D721Med (cell line): ENCODE data around the gene MELTF.

ENCODE experiments used
- DNase-seq: peaks from one replicate; pipeline ENCODE4 v3.0.0; 2011; ENCODE audit warnings: low spot score; ENCODE audit not compliant: insufficient read length
- FAIRE-seq: peaks from 2 replicates; lab custom pipeline; 2011; peaks lifted over from hg19 to GRCh38; lab: Jason Lieb, UNC
- TF ChIP-seq, protein P1 (sequence below): IDR thresholded peaks from 2 replicates; pipeline ENCODE4 v1.5.1; 2012; ENCODE audit warnings: mild to moderate bottlenecking, control low read depth; ENCODE audit not compliant: insufficient read depth; ENCODE audit errors: missing control alignments

MELTF gene

DNA sequence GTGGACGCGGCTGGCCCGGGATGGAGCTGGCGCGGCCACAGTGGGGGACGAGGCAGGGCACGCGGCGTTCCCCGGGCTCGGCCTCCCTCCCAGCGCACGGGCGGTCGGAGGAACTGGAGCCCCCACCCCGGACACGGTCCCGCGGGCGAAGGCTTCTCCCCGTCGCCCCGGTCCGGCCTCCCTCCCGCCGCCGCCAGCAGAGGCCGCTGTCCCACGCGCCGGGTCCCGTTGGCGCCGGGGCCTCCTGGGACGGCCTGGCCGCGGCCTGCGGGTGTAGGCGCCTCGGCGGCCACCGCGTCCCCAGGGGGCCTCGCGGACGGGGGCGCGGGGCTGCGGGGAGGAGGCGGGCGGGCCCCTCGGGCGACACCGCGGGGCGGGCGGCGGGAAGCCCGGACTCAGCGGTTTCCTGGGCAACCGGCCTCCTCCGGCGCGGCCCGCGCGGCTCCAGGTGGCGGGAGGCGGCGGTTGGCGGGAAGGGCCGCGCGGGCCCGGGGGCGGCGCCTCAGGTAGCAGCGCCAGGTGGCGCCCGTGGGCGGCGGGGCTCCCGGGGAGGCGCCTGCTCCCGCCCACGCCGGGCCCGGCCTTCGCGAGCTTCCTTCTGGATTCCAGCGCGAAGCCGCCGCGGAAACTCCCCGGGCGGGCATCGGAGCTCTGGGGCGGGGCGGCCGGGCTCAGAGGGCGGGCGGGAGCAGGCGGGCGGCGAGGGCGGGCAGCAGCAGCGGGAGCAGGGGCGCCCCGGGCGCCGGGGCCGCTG lies 26.7 kb downstream of the MELTF start:
- TF ChIP-seq, protein P1, sequence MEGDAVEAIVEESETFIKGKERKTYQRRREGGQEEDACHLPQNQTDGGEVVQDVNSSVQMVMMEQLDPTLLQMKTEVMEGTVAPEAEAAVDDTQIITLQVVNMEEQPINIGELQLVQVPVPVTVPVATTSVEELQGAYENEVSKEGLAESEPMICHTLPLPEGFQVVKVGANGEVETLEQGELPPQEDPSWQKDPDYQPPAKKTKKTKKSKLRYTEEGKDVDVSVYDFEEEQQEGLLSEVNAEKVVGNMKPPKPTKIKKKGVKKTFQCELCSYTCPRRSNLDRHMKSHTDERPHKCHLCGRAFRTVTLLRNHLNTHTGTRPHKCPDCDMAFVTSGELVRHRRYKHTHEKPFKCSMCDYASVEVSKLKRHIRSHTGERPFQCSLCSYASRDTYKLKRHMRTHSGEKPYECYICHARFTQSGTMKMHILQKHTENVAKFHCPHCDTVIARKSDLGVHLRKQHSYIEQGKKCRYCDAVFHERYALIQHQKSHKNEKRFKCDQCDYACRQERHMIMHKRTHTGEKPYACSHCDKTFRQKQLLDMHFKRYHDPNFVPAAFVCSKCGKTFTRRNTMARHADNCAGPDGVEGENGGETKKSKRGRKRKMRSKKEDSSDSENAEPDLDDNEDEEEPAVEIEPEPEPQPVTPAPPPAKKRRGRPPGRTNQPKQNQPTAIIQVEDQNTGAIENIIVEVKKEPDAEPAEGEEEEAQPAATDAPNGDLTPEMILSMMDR, result peak; percentile 69
- peak; percentile 85 for DNase-seq
- no peak for FAIRE-seq

DNA sequence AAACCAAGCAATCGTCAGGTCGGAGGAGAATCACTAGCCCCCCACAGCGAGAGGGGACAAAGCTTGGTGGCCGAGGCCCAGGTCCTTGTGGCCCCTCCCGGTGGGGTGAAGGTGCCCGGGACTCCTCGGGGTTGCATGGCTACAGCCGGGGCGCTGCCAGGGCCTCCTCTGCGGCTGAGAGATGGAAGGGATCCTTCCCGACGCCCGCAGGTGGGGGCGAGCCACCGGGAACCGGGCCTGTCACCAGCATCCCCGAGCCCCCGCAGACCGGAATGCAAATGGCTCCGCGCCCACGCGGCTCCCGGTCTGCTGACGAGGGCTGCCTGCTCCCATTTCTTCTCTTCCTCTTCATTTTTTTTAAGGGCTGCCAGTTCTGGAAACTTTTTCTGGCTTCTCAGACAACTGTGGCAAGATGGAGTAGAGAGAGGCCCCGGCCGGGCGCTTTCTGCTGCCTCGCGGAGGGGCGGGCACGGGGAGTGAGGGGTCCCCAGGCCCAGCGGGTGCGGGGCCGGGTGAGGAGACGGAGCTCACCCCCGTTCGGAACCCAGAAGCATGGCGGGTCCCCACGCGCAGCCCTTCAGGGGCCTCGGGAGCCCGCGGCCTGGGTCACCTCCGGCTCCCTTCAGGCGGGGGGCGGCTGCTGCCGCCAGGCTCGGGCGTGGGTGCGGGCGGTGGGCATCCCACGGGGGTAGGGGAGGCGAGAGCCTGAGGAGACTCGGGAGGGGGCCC lies 27.5 kb downstream of the MELTF start:
- FAIRE-seq (no peak), DNase-seq (no peak)
- TF ChIP-seq, protein P1, result no peak

DNA sequence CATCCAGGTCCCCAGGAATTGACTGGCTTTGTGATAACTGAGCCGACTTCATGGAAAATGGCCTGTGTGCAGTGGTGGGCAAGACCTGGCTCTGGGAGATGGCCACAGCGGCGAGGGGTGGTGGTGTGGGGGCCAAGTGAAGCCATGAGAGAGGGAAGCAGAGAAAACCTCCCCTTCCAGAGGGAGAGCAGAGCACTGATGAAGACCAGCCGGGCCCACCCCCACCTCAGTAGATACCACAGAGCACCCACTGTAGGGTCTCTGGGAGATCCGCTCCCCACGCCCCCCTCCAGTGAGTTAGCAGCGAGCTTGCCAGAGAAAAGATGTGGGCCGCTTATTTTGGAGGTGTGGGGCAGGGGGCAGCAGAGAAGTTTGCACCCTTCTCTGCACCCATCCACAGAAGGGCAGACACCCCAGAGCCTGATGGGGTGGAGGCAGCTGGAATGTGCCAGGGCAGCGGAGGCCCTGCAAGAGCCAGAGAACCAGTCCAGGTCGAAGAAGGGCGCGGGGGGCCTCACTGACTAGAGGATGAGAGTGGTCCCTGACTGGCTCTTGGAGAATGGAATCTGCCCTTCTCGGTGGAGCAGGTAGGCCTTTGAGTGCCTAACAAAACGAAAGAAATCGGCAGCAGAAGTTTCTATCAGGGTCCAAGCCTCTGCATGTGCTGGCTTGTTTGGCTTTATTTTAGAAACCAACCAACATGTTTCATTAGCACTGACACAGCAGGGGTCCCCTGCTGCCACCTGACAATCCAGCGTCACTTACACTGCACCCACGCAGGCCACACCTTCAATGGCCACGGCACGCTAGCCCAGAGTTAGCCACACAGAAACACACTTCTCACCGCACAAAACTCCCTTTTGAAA lies 28.3 kb downstream of the MELTF start:
- FAIRE-seq, result no peak

DNA sequence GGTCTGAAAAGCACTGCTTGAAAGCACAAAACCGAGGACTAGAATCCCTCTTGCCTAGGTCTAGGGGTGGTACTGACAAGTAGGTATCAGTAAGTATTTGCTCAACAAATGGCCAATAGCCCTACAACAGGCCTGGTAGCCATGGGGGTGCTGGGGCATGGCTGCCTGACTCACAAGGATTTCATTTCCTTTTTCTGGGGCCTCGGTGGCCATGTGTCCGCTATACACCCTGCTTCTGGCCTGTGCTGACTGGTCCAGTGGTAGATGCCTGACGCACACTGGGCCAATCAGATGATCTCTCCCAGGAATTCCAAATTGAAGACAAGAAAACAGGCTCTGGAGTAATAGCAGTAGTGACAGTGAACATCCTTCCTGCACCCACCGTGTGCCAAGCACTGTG lies 29.4 kb downstream of the MELTF start:
- TF ChIP-seq, protein P1, result no peak
- FAIRE-seq (no peak), DNase-seq (no peak)

More for the DNA sequence above, 28.3 kb downstream of the MELTF start:
- no peak for DNase-seq
- TF ChIP-seq, protein P1, result no peak

DNA sequence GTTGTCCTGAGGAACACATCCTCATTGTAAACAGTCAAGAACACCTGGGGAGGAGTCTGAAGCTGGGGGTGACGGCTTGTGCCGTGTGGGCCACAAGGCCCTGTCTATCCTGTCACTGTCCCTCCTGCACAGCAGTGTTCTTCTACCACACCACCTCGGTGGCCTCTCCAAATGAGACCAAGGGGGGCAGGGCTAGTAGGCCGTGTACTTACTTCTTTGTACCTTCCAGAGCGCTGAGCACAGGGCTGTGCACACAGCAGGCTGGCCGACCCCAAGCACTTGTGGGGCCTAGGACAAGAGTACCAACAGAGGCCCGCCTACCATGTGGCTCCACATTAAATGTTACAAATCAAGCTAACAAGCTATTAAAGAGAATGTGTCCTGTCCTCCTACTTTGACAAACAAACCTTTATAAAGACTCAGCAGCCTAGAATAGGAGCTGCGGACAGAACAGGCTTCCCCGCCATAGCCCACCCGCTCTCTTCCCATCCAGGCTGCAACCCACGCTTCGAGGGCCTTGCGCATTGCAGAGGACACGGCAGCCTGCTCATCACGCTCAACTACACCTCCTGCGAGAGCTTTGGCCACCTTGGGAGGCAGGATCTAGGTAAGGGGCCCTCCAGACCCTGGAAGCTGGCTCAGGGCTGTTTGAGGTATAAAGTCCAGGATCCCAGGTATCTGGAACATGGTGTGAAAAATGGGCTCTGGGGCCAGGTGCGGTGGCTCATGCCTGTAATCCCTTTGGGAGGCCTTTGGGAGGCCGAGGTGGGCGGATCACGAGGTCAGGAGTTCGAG lies 30.5 kb downstream of the MELTF start:
- DNase-seq (no peak), FAIRE-seq (no peak)
- TF ChIP-seq, protein P1, result no peak

DNA sequence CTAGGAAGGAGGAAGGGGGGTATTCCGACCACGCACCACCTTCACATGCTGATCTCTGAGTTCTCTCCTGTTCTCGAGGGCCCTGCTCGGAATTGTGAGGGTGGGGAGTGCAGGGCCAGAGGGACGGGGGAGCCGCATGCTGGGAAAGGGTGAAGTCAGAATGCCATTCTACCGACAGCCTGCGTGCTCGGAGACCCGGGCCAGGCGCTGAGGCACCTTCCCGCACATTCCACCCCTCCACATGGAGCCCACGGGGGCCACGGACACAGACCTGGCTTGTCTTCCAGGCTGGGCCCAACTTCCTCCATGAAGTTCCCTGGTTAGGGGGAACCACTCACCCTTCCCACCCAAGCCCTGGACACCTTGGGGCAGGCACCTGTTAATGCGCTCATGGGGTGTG lies 32.3 kb downstream of the MELTF start:
- no peak for FAIRE-seq
- TF ChIP-seq, protein P1, result no peak
- DNase-seq, result no peak
